ENCODE measurements around the gene LRRFIP1.

The LRRFIP1 gene

GRCh38 chr2:237643582-237644380, 16.4 kb downstream of the LRRFIP1 start:
- TF ChIP-seq, protein P1, sequence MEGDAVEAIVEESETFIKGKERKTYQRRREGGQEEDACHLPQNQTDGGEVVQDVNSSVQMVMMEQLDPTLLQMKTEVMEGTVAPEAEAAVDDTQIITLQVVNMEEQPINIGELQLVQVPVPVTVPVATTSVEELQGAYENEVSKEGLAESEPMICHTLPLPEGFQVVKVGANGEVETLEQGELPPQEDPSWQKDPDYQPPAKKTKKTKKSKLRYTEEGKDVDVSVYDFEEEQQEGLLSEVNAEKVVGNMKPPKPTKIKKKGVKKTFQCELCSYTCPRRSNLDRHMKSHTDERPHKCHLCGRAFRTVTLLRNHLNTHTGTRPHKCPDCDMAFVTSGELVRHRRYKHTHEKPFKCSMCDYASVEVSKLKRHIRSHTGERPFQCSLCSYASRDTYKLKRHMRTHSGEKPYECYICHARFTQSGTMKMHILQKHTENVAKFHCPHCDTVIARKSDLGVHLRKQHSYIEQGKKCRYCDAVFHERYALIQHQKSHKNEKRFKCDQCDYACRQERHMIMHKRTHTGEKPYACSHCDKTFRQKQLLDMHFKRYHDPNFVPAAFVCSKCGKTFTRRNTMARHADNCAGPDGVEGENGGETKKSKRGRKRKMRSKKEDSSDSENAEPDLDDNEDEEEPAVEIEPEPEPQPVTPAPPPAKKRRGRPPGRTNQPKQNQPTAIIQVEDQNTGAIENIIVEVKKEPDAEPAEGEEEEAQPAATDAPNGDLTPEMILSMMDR (IDR thresholded peaks at IDR 0.05; ENCODE audit: low read depth, low read length): no peak
- no peak for DNase-seq (ENCODE audit: low read depth in 2 of 2)
- no peak overlapping the region for H3K4me3 ChIP-seq (replicated peaks in 1 of 2; ENCODE audit: low read depth in 2 of 2, low read length in 2 of 2)

DNA sequence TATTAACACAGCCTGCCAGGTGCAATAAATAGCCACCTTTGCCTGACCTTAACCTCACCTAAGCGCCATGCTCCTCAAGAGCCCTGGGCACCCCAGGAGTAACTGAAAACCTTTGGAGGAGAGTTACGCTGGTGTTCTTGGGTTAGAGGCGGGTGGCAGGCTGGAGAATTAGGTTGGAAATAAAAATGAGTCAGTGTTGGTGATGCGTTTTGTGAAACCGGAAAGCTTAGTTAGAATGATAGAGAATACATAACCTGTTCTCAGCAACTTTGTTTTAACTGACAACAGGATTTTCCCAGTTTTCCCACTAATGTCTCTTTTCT, 17.0 kb downstream of the LRRFIP1 start:
- H3K4me3 ChIP-seq (replicated peaks in 1 of 2; ENCODE audit: low read depth in 2 of 2, low read length in 2 of 2): no peak overlapping the region
- TF ChIP-seq, protein P1 (IDR thresholded peaks at IDR 0.05; ENCODE audit: low read depth, low read length): no peak
- DNase-seq (ENCODE audit: low read depth in 2 of 2): no peak

GRCh38 chr2:237645261-237645660, 17.9 kb downstream of the LRRFIP1 start:
- DNase-seq (ENCODE audit: low read depth in 2 of 2): no peak
- no peak overlapping the region for H3K4me3 ChIP-seq (replicated peaks in 1 of 2; ENCODE audit: low read depth in 2 of 2, low read length in 2 of 2)
- TF ChIP-seq, protein P1 (IDR thresholded peaks at IDR 0.05; ENCODE audit: low read depth, low read length): no peak

DNA sequence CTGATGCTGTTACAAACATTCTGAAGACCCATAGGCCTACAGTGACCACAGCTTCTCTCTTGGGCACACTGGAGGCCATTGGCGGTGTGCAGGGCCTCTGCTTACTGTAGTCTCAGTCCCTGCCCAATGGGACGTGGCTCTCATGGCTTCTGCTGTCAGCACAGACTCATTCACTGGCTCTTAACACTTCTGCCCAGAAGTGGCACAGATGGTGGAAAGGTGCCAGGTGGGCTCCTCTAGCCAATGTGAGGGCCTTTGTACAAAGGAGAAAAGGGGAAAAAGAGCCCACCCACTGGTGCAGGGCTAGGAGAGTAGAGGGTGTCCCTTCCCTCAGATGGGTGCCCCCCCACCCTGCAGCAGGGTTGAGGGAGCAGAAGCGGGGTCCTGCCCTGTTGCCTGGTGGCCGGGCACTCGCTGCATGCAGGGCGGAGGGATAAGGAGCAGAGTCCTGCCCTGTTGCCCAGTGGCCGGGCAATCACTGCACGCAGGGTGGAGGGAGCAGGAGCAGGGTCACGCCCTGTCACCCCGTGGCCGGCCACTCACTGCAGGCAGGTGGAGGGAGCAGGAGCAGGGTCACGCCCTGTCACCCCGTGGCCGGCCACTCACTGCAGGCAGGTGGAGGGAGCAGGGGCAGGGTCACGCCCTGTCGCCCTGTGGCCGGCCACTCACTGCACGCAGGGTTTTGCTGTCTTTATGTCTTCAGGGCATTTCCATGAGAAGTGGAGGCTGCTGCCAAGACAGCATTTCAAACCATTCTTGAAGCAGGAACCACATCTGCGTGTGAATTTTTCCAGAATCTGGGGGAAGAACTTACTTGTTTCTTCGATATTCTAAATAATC, 20.0 kb downstream of the LRRFIP1 start:
- DNase-seq (ENCODE audit: low read depth in 2 of 2): no peak
- no peak overlapping the region for H3K4me3 ChIP-seq (replicated peaks in 1 of 2; ENCODE audit: low read depth in 2 of 2, low read length in 2 of 2)
- TF ChIP-seq, protein P1 (IDR thresholded peaks at IDR 0.05; ENCODE audit: low read depth, low read length): no peak

DNA sequence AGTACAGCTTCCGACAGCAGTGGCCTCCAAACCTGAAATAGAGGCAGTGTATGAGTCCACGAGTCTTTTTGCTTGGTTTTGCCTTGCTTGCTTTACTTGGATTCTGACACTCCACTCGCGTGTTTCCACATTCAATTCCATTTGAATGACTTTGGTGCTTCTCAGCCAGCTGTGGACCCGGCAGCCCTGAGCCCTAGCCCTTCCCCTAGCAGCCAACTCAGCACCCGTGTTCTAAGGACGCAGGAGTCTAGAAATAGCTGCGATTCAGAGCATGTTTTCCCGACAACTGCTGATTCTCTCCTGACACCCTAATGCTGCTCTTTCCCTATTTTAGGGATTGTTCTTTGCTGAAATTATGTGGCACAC, 20.6 kb downstream of the LRRFIP1 start:
- DNase-seq (ENCODE audit: low read depth in 2 of 2): no peak
- TF ChIP-seq, protein P1 (IDR thresholded peaks at IDR 0.05; ENCODE audit: low read depth, low read length): no peak
- no peak overlapping the region for H3K4me3 ChIP-seq (replicated peaks in 1 of 2; ENCODE audit: low read depth in 2 of 2, low read length in 2 of 2)

DNA sequence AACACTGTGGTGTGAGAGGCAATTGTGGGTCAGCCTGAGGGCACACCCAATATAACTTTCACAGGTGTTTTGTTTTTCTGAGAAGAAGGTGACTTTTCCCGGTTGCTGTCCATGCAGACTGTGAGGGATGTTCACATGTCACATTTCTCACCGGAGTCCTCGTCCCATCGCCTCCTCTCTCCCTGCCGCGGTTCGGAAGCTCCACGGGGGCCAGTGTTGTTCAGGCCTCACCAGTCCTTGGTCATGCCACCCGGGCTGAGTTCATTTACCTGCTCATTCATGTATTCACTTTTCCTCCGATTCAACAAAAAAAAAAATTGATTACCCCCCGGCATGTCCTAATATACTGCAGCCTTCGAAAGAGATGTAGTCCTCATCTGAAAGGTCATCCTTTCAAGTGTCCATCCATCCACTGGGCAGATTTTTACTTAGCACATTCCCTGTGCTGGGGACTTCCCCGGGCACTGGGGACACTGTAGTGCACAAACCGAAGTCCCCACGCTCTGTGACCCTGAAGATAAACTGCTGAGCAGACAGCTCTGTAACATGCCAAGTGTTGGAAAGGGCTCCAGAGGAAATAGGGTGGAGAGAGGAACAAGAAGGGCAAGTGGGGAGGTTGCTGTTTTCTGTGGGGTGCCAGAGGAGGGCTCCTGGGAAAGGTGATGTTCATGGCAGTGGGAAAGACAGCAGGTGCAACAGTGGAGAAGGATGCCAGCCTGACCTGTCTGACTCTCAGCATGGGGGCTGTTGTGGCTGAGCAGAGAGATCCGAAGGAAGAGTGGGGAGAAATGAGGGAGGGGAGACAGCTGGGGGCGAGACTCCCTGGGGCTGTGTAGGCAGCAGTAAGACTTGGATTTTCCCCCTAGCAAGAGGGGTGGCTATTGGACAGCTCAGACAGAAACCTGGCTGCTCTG, 22.4 kb downstream of the LRRFIP1 start:
- no peak overlapping the region for H3K4me3 ChIP-seq (replicated peaks in 1 of 2; ENCODE audit: low read depth in 2 of 2, low read length in 2 of 2)
- TF ChIP-seq, protein P1 (IDR thresholded peaks at IDR 0.05; ENCODE audit: low read depth, low read length): no peak
- no peak for DNase-seq (ENCODE audit: low read depth in 2 of 2)

All from cardiac fibroblast (primary cell).